ENCODE data around the gene SMAD9.

SMAD9 gene

DNA sequence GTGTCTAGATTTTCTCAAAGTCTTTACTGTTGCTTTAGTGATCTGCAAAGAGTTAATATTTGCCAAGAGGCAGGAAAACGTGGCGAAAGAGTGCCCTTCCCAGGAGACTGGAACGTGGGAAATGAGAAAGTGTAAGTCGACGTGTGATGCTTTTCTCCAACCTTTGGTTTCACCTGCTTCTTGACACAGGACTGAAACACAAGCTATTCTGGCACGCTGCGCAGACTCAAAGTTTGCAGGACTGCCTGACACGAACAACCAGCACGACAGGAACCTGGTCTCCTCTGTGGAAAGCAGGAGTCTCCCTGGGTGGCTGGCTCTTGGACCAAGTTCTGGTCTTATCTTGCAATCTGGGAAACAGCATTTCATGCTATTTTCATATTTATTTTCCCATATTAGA is 72.4 kb downstream of the SMAD9 start:
- in situ Hi-C loops (cut with HindIII; ENCODE audit: low sequenced_read_pairs) = no loop called here
- H3K4me3 ChIP-seq (ENCODE audit: low read depth, low read length) = no peak overlapping the region
- TF ChIP-seq, protein P1, sequence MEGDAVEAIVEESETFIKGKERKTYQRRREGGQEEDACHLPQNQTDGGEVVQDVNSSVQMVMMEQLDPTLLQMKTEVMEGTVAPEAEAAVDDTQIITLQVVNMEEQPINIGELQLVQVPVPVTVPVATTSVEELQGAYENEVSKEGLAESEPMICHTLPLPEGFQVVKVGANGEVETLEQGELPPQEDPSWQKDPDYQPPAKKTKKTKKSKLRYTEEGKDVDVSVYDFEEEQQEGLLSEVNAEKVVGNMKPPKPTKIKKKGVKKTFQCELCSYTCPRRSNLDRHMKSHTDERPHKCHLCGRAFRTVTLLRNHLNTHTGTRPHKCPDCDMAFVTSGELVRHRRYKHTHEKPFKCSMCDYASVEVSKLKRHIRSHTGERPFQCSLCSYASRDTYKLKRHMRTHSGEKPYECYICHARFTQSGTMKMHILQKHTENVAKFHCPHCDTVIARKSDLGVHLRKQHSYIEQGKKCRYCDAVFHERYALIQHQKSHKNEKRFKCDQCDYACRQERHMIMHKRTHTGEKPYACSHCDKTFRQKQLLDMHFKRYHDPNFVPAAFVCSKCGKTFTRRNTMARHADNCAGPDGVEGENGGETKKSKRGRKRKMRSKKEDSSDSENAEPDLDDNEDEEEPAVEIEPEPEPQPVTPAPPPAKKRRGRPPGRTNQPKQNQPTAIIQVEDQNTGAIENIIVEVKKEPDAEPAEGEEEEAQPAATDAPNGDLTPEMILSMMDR (IDR thresholded peaks at IDR 0.05; ENCODE audit: low read depth, low read length, missing control alignments) = no peak
- DNase-seq (ENCODE audit: low read depth) = no peak

DNA sequence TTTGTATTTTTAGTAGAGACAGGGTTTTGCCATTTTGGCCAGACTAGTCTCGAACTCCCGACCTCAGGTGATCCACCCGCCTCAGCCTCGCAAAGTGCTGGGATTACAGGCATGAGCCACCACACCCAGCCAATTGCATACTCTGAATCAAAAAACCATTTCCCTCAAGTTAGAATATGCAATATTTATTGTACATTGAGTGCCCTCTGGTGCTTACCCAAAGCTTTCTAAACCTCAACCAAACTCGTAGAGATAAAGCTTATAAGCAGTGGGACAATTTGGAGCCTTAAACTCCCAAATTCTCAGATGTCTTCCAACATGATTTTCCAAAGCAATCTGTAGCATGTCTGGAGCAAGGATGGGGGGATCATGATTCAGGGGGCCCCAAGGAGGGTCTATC is 78.6 kb downstream of the SMAD9 start:
- DNase-seq (ENCODE audit: low read depth) = no peak
- H3K4me3 ChIP-seq (ENCODE audit: low read depth, low read length) = no peak overlapping the region
- in situ Hi-C loops (cut with HindIII; ENCODE audit: low sequenced_read_pairs) = no loop called here
- TF ChIP-seq, protein P1 (IDR thresholded peaks at IDR 0.05; ENCODE audit: low read depth, low read length, missing control alignments) = no peak

DNA sequence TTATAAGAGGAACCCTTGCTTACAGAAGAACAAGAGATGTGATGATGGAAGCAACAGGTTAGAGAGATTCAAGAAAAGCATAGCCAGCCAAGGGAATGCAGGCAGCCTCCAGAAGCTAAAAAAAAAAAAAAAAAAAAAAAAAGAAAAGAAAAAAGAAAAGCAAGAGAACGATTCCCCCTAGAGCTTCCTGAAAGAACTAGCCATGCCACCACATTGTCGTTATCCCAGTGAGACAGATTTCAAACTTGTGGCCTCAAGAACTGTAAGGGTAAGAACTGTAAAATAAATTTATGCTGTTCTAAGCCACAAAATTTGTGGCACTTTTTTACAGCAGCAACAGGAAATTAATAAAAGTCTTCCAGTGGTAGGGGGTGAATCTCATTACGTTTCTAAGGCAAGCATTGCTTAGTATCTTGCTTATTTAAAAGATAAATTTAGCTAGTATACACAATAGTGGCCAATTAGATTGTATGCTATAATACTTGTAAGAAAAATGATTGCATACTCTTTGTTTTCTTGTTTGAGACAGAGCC is 79.3 kb downstream of the SMAD9 start:
- DNase-seq (ENCODE audit: low read depth) = no peak
- in situ Hi-C loops (cut with HindIII; ENCODE audit: low sequenced_read_pairs) = no loop called here
- no peak overlapping the region for H3K4me3 ChIP-seq (ENCODE audit: low read depth, low read length)
- TF ChIP-seq, protein P1 (IDR thresholded peaks at IDR 0.05; ENCODE audit: low read depth, low read length, missing control alignments) = no peak

DNA sequence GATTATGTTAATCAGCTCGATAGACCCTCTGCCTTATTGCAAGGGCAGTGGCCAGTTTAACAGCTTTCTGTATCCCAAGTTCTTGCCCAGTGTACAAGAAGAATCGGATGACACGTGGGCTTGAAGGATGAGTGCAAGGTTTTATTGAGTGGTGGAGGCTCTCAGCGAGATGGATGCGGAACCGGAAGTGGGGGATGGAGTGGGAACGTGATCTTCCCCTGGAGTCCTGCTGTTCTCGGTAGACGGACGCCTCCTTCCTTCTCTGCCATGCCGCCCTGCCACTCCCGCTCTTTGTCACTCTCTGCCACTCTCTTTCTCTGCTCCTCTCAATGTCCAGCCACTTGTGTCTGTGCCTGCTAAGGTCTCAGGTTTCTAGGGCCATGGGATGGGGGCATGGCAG is 80.1 kb downstream of the SMAD9 start:
- DNase-seq (ENCODE audit: low read depth) = no peak
- TF ChIP-seq, protein P1 (IDR thresholded peaks at IDR 0.05; ENCODE audit: low read depth, low read length, missing control alignments) = no peak
- in situ Hi-C loops (cut with HindIII; ENCODE audit: low sequenced_read_pairs) = no loop called here
- no peak overlapping the region for H3K4me3 ChIP-seq (ENCODE audit: low read depth, low read length)

DNA sequence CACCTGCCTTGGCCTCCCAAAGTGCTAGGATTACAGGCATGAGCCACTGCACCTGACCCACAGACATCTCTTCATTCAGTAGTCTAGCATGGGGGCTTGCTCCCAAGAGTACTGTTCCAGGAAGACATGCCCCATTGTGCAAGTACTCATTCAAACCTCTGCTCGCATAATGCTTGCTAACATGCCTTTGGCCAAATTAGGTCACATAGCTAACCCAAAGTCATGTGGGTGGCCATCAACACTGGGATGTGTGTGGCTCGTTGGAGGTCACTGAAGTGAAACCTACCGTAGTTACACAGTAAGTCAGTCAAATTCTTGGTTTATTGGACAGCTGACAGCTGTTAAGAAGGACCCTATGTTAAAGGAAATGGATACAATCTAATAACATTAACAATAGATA is 80.8 kb downstream of the SMAD9 start:
- in situ Hi-C loops (cut with HindIII; ENCODE audit: low sequenced_read_pairs) = no loop called here
- no peak for DNase-seq (ENCODE audit: low read depth)
- TF ChIP-seq, protein P1 (IDR thresholded peaks at IDR 0.05; ENCODE audit: low read depth, low read length, missing control alignments) = no peak
- H3K4me3 ChIP-seq (ENCODE audit: low read depth, low read length) = no peak overlapping the region

DNA sequence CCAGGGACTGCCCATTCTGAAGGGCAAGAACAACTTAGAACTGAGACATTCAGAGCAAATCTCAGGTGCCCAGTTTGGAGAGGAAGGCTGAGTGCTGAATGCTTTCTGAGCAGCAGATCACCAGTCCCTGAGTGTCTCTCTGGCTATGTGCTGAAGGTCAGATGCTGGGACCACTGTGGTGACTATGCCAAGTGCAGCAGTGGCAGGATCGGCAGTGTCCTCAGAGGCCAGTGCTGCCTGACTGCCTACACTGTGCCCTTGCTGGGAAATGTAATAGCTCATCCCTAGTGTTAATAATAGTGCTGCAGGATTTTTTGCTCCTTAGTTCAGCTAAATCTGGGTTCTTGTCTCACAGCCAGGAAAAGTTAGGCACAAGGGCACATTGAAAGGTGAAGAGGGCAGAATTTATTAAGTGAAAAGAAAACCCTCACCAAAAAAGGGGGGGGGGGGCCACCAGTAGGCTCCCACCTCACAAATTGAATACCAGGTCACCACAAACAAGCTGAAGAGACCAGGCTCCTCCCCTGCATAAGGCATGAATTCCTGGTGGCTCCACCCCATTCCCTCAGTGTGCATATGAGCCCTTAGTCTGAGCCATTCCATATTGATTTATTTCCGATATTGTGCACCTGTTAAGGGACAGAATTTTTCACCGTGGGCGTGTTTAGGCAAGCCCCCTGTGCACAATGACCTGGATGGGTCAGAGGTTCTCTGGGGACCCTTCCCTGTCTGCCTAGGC is 82.5 kb downstream of the SMAD9 start:
- TF ChIP-seq, protein P1 (IDR thresholded peaks at IDR 0.05; ENCODE audit: low read depth, low read length, missing control alignments) = no peak
- no peak overlapping the region for H3K4me3 ChIP-seq (ENCODE audit: low read depth, low read length)
- DNase-seq (ENCODE audit: low read depth) = no peak
- in situ Hi-C loops (cut with HindIII; ENCODE audit: low sequenced_read_pairs) = no loop called here

All from astrocyte of the cerebellum (primary cell).